ENCODE data around the gene GPC5. TPM values are rescaled to one million over a fixed set of nuclear protein-coding genes. Genes with fewer than 3 reads are reported as not detected.

Gene GPC5
- total RNA-seq, 1 donor from 2014 or later, result 10.2 TPM

- Mint-ChIP-seq H3K27me3 (ENCODE audit: unreplicated experiment) (no peaks in the 10 kb centered on the region), H3K4me3 (ENCODE audit: unreplicated experiment) (no peak overlapping the region), H3K4me1 (ENCODE audit: low read depth, unreplicated experiment) (peaks cover 5% of the 10 kb centered on the region), H3K9me3 (ENCODE audit: unreplicated experiment) (no peaks in the 10 kb centered on the region), H3K36me3 (ENCODE audit: unreplicated experiment) (no peaks in the 10 kb centered on the region), H3K27ac (ENCODE audit: unreplicated experiment) (no peak overlapping the region)
- no peak for DNase-seq
- no peak for TF ChIP-seq CTCF (IDR thresholded peaks at IDR 0.05; ENCODE audit: partially characterized antibody, unreplicated experiment)
Measured at GRCh38 chr13:91710733-91711132, 312.3 kb downstream of the GPC5 start.

GRCh38 chr13:91714855-91715254, 316.4 kb downstream of the GPC5 start:
- Mint-ChIP-seq H3K4me3 (ENCODE audit: unreplicated experiment) (no peak overlapping the region), H3K27me3 (ENCODE audit: unreplicated experiment) (no peaks in the 10 kb centered on the region), H3K4me1 (ENCODE audit: low read depth, unreplicated experiment) (peaks cover 9% of the 10 kb centered on the region), H3K36me3 (ENCODE audit: unreplicated experiment) (no peaks in the 10 kb centered on the region), H3K9me3 (ENCODE audit: unreplicated experiment) (no peaks in the 10 kb centered on the region), H3K27ac (ENCODE audit: unreplicated experiment) (peak overlapping the region; percentile 41)
- no peak for DNase-seq
- no peak for TF ChIP-seq CTCF (IDR thresholded peaks at IDR 0.05; ENCODE audit: partially characterized antibody, unreplicated experiment)

GRCh38 chr13:91716436-91717065, 318.1 kb downstream of the GPC5 start:
- no peak for DNase-seq
- no peak overlapping the region for H3K27ac Mint-ChIP-seq (ENCODE audit: unreplicated experiment)
- H3K4me3 Mint-ChIP-seq (ENCODE audit: unreplicated experiment), result no peak overlapping the region
- no peaks in the 10 kb centered on the region for H3K9me3 Mint-ChIP-seq (ENCODE audit: unreplicated experiment)
- H3K27me3 Mint-ChIP-seq (ENCODE audit: unreplicated experiment), result no peaks in the 10 kb centered on the region
- H3K36me3 Mint-ChIP-seq (ENCODE audit: unreplicated experiment), result no peaks in the 10 kb centered on the region
- H3K4me1 Mint-ChIP-seq (ENCODE audit: low read depth, unreplicated experiment), result peaks cover 14% of the 10 kb centered on the region
- TF ChIP-seq CTCF (IDR thresholded peaks at IDR 0.05; ENCODE audit: partially characterized antibody, unreplicated experiment), result no peak

- Mint-ChIP-seq H3K27ac (ENCODE audit: unreplicated experiment) (no peak overlapping the region), H3K27me3 (ENCODE audit: unreplicated experiment) (no peaks in the 10 kb centered on the region), H3K36me3 (ENCODE audit: unreplicated experiment) (no peaks in the 10 kb centered on the region), H3K9me3 (ENCODE audit: unreplicated experiment) (no peaks in the 10 kb centered on the region), H3K4me3 (ENCODE audit: unreplicated experiment) (no peak overlapping the region), H3K4me1 (ENCODE audit: low read depth, unreplicated experiment) (peaks cover 19% of the 10 kb centered on the region)
- no peak for TF ChIP-seq CTCF (IDR thresholded peaks at IDR 0.05; ENCODE audit: partially characterized antibody, unreplicated experiment)
- no peak for DNase-seq
Measured at GRCh38 chr13:91719033-91719432, 320.6 kb downstream of the GPC5 start.

- Mint-ChIP-seq H3K27me3 (ENCODE audit: unreplicated experiment) (no peaks in the 10 kb centered on the region), H3K4me1 (ENCODE audit: low read depth, unreplicated experiment) (peaks cover 14% of the 10 kb centered on the region), H3K36me3 (ENCODE audit: unreplicated experiment) (no peaks in the 10 kb centered on the region), H3K4me3 (ENCODE audit: unreplicated experiment) (no peak overlapping the region), H3K27ac (ENCODE audit: unreplicated experiment) (no peak overlapping the region), H3K9me3 (ENCODE audit: unreplicated experiment) (no peaks in the 10 kb centered on the region)
- no peak for DNase-seq
- TF ChIP-seq CTCF (IDR thresholded peaks at IDR 0.05; ENCODE audit: partially characterized antibody, unreplicated experiment), result no peak
Measured at GRCh38 chr13:91721413-91721812, 323.0 kb downstream of the GPC5 start.

Measured in glutamatergic neuron (in vitro differentiated cells).